DOHH2 (cell line): Measurements from ENCODE around the gene OR4D5.

Experiments used
- H3F3A ChIP-seq: fragments of 200-600 bp; sonication (generic), shearing (Covaris generic); 2 replicates; pipeline ENCODE4 v1.6.0; 2016; ENCODE audit warnings: antibody characterized with exemption, mild to moderate bottlenecking; ENCODE audit not compliant: control insufficient read depth, insufficient read depth
- H3K27ac ChIP-seq: fragments of 200-600 bp; sonication (generic); 2 replicates; pipeline ENCODE4 v1.5.1; 2014; ENCODE audit warnings: low read depth, mild to moderate bottlenecking, low read length, moderate library complexity
- H3K27me3 ChIP-seq: fragments of 200-600 bp; sonication (generic); 2 replicates; pipeline ENCODE4 v1.6.1; 2014; ENCODE audit warnings: mild to moderate bottlenecking, low read length, mixed read lengths; ENCODE audit not compliant: control insufficient read depth
- H3K36me3 ChIP-seq: fragments of 200-600 bp; sonication (generic); 2 replicates; pipeline ENCODE4 v1.6.1; 2014; ENCODE audit warnings: mild to moderate bottlenecking, low read length, moderate library complexity, mixed read lengths; ENCODE audit not compliant: control insufficient read depth
- H3K4me1 ChIP-seq: fragments of 200-600 bp; sonication (generic); 2 replicates; pipeline ENCODE4 v1.6.1; 2014; ENCODE audit warnings: mild to moderate bottlenecking, low read length, mixed read lengths; ENCODE audit not compliant: control insufficient read depth
- H3K4me2 ChIP-seq: fragments of 200-600 bp; sonication (generic); 2 replicates; pipeline ENCODE4 v1.6.0; 2014; ENCODE audit warnings: mild to moderate bottlenecking, low read length, moderate library complexity
- H3K4me3 ChIP-seq: fragments of 200-600 bp; sonication (generic); 2 replicates; pipeline ENCODE4 v1.5.1; 2014; ENCODE audit warnings: mild to moderate bottlenecking, low read length, mixed read lengths
- H3K79me2 ChIP-seq: fragments of 200-600 bp; sonication (generic); 2 replicates; pipeline ENCODE4 v1.6.1; 2014; ENCODE audit warnings: mild to moderate bottlenecking, low read length, mixed read lengths; ENCODE audit not compliant: control insufficient read depth
- H3K9me2 ChIP-seq: fragments of 200-600 bp; sonication (generic); replicated peaks from 2 replicates; pipeline ENCODE4 v1.6.1; 2014; ENCODE audit warnings: mild to moderate bottlenecking, low read length, mixed read lengths; ENCODE audit not compliant: control insufficient read depth
- H3K9me3 ChIP-seq: fragments of 200-600 bp; sonication (generic); 2 replicates; pipeline ENCODE4 v1.6.1; 2014; ENCODE audit warnings: antibody characterized with exemption, low read length, mixed read lengths; ENCODE audit not compliant: control insufficient read depth, insufficient read depth
- H4K20me1 ChIP-seq: fragments of 200-600 bp; sonication (generic); 2 replicates; pipeline ENCODE4 v1.6.0; 2014; ENCODE audit warnings: low read depth, mild to moderate bottlenecking, antibody characterized with exemption, low read length, moderate library complexity; ENCODE audit not compliant: control insufficient read depth, insufficient read depth
- EZH2phosphoT487 ChIP-seq: fragments of 200-600 bp; sonication (generic); IDR thresholded peaks from 2 replicates; pipeline ENCODE4 v1.6.1; 2017; ENCODE audit warnings: borderline replicate concordance, mild to moderate bottlenecking, antibody characterized with exemption, low read length, moderate library complexity, mixed read lengths
- TF ChIP-seq, protein P1 (sequence below): fragments of 200-600 bp; sonication (generic); IDR thresholded peaks from one replicate; pipeline ENCODE4 v1.5.1; 2014; ENCODE audit warnings: antibody characterized with exemption, mild to moderate bottlenecking, low read depth, low read length; ENCODE audit not compliant: poor library complexity, severe bottlenecking

The OR4D5 gene

DNA sequence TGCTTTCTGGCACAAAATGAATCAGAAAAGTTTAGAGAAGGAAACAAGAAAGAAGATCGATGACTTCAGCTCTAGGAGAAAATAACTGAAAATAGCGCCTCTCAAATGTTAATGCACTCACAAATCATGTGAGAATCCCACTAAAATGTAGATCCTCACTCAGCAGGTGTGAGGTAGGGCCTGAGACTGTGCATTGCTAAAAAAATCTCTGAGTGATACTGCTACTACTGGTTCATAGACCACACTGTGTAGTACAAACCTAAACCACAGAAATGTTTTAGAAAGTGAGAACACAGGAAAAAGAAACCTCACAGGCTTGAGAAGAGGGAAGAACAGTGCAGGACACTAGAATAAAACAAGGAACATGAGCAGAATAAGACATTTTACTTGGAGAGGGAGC, 35.5 kb upstream of the OR4D5 start:
- Histone ChIP-seq H3K36me3 (no peaks in the 10 kb centered on the region), H3K79me2 (no peaks in the 10 kb centered on the region), H3K4me2 (no peak overlapping the region), H3K4me1 (no peaks in the 10 kb centered on the region), H3K4me3 (no peak overlapping the region), H3K9me3 (no peaks in the 10 kb centered on the region), H3F3A (no peaks in the 10 kb centered on the region), H3K9me2 (no peaks in the 10 kb centered on the region), H3K27ac (no peak overlapping the region), H3K27me3 (no peaks in the 10 kb centered on the region), H4K20me1 (no peaks in the 10 kb centered on the region)
- TF ChIP-seq, protein P1, sequence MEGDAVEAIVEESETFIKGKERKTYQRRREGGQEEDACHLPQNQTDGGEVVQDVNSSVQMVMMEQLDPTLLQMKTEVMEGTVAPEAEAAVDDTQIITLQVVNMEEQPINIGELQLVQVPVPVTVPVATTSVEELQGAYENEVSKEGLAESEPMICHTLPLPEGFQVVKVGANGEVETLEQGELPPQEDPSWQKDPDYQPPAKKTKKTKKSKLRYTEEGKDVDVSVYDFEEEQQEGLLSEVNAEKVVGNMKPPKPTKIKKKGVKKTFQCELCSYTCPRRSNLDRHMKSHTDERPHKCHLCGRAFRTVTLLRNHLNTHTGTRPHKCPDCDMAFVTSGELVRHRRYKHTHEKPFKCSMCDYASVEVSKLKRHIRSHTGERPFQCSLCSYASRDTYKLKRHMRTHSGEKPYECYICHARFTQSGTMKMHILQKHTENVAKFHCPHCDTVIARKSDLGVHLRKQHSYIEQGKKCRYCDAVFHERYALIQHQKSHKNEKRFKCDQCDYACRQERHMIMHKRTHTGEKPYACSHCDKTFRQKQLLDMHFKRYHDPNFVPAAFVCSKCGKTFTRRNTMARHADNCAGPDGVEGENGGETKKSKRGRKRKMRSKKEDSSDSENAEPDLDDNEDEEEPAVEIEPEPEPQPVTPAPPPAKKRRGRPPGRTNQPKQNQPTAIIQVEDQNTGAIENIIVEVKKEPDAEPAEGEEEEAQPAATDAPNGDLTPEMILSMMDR, result no peak
- no peak for TF ChIP-seq EZH2phosphoT487

DNA sequence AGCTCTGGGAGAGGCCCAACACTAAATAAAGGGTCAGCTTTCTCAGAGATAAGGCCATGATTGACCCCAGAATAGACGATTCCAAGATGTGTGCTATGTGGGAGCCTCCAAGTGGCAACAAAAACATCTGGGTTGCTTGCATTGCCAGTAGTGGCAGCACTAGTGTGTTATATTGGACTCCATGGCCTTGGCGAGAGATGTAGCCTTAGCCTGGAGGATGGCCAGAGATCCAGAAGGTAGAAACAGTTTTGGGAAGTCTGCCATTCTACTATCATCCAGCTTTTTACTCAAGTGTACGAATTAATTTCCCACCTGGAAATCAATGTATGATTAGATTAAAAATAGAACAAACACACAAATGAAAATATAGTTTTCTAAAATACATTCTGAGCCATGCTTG, 34.5 kb upstream of the OR4D5 start:
- H3K36me3 ChIP-seq, result no peaks in the 10 kb centered on the region
- no peak overlapping the region for H3K27ac ChIP-seq
- H3K9me2 ChIP-seq, result no peaks in the 10 kb centered on the region
- no peaks in the 10 kb centered on the region for H4K20me1 ChIP-seq
- no peaks in the 10 kb centered on the region for H3F3A ChIP-seq
- TF ChIP-seq EZH2phosphoT487, result no peak
- TF ChIP-seq, protein P1, result no peak
- no peaks in the 10 kb centered on the region for H3K27me3 ChIP-seq
- no peaks in the 10 kb centered on the region for H3K79me2 ChIP-seq
- H3K4me2 ChIP-seq, result no peak overlapping the region
- H3K4me1 ChIP-seq, result no peaks in the 10 kb centered on the region
- no peak overlapping the region for H3K4me3 ChIP-seq
- no peaks in the 10 kb centered on the region for H3K9me3 ChIP-seq

DNA sequence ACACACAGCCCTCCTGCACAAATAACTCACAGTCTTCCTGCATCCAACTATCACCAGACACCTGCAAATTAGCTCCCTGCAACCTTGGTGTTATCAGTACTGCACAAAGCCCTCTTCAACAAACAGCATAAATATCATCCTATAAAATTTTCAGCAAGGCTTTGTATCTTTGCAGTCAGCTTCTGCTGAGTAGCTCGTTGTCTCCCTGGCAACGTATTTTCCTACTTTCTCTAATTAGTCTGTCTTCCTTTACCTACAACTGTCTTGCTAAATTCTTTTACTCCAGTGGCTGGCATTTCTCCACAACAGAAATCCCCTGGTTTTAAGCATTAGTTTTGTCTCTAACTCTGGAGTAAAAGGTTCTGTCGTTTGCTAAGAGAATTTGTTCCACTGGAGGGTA, 33.6 kb upstream of the OR4D5 start:
- H3K36me3 ChIP-seq, result no peaks in the 10 kb centered on the region
- no peak overlapping the region for H3K4me3 ChIP-seq
- TF ChIP-seq EZH2phosphoT487, result no peak
- TF ChIP-seq, protein P1, result no peak
- H4K20me1 ChIP-seq, result no peaks in the 10 kb centered on the region
- no peaks in the 10 kb centered on the region for H3K4me1 ChIP-seq
- no peaks in the 10 kb centered on the region for H3K9me2 ChIP-seq
- no peak overlapping the region for H3K4me2 ChIP-seq
- no peaks in the 10 kb centered on the region for H3K9me3 ChIP-seq
- H3K27me3 ChIP-seq, result no peaks in the 10 kb centered on the region
- H3K79me2 ChIP-seq, result no peaks in the 10 kb centered on the region
- no peaks in the 10 kb centered on the region for H3F3A ChIP-seq
- no peak overlapping the region for H3K27ac ChIP-seq

DNA sequence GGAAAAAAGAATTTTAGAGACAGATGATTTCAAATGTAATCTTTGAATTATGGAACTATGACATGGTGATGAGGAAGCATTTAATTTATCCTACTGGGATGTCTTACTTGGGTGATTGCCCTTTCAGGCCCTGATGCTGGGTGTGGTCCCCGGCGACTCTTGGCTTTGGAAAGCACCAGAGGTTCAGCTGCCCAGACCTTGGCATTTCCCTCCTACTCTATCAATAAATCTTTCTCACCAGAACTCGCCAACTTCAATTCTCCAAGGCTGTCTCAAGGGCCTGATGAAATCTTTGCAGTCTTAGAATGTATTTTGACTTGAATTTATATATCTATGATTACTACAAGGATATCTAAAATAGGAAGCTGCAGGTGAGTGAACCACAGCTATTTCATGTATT, 18.5 kb upstream of the OR4D5 start:
- peaks cover 8% of the 10 kb centered on the region for H3K4me1 ChIP-seq
- no peaks in the 10 kb centered on the region for H3K79me2 ChIP-seq
- H3K4me3 ChIP-seq, result no peak overlapping the region
- H3K9me3 ChIP-seq, result no peaks in the 10 kb centered on the region
- H3K4me2 ChIP-seq, result no peak overlapping the region
- no peaks in the 10 kb centered on the region for H3K27me3 ChIP-seq
- TF ChIP-seq, protein P1, result no peak
- no peak for TF ChIP-seq EZH2phosphoT487
- H3K27ac ChIP-seq, result no peak overlapping the region
- H3K9me2 ChIP-seq, result no peaks in the 10 kb centered on the region
- H3F3A ChIP-seq, result no peaks in the 10 kb centered on the region
- H3K36me3 ChIP-seq, result no peaks in the 10 kb centered on the region
- no peaks in the 10 kb centered on the region for H4K20me1 ChIP-seq
